Measurements from ENCODE around the gene AR. TPM values are rescaled to one million over a fixed set of nuclear protein-coding genes. Genes with fewer than 3 reads are reported as not detected.

AR gene
- total and polyA plus RNA-seq, 9 of the 15 experiments (the other 6 are each of a cell fraction or from before 2014, with no cell fraction given): 0.01 to 0.04 (median 0.01) TPM; not detected in 6

DNA sequence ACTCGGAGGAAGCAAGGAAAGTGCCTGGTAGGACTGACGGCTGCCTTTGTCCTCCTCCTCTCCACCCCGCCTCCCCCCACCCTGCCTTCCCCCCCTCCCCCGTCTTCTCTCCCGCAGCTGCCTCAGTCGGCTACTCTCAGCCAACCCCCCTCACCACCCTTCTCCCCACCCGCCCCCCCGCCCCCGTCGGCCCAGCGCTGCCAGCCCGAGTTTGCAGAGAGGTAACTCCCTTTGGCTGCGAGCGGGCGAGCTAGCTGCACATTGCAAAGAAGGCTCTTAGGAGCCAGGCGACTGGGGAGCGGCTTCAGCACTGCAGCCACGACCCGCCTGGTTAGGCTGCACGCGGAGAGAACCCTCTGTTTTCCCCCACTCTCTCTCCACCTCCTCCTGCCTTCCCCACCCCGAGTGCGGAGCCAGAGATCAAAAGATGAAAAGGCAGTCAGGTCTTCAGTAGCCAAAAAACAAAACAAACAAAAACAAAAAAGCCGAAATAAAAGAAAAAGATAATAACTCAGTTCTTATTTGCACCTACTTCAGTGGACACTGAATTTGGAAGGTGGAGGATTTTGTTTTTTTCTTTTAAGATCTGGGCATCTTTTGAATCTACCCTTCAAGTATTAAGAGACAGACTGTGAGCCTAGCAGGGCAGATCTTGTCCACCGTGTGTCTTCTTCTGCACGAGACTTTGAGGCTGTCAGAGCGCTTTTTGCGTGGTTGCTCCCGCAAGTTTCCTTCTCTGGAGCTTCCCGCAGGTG lies 637 bp downstream of the AR start:
- H3K27me3 ChIP-seq (ENCODE audit: control insufficient read depth in 2 of 2, insufficient read depth in 2 of 2, low read length in 2 of 2): peaks cover 0 to 8% of the 10 kb centered on the region in 2 experiments; a peak in 3 of 5 replicates
- no peaks in the 10 kb centered on the region for H3K36me3 ChIP-seq (ENCODE audit: control insufficient read depth, insufficient read depth, low read length)
- DNase-seq (ENCODE audit: extremely low read depth in 1 of 4, low spot score in 3 of 4) (no peak), FAIRE-seq (no peak), ATAC-seq (no peak)
- under 1% methylated on average over 13 of the region's 30 CpGs for WGBS (ENCODE audit: insufficient coverage, low coverage, missing lambda C conversion rate)
- H4K20me1 ChIP-seq (replicated peaks; ENCODE audit: control insufficient read depth, insufficient read depth, low read length): no peaks in the 10 kb centered on the region
- TF ChIP-seq MED1 (CRISPR knock-in tag; IDR thresholded peaks at IDR 0.05; ENCODE audit: borderline replicate concordance): no peak
- no peak for TF ChIP-seq NCOA4 (IDR thresholded peaks at IDR 0.05; ENCODE audit: partially characterized antibody)
- TF ChIP-seq RBBP5 (IDR thresholded peaks at IDR 0.05; ENCODE audit: borderline replicate concordance, insufficient read depth, low read length, poor library complexity, severe bottlenecking): no peak
- no peak for TF ChIP-seq ZNF764 (CRISPR knock-in tag; IDR thresholded peaks at IDR 0.05; ENCODE audit: low read depth)
- H3K4me2 ChIP-seq (ENCODE audit: insufficient read depth, low read length): no peak overlapping the region
- in situ Hi-C loops (cut with MboI): no loop called here
- intact Hi-C loops (cut with micrococcal nuclease): no loop called here
- ChIA-PET POLR2A (no interaction called here), CTCF (ENCODE audit: low intra/inter-chr PET ratio) (no interaction called here)
- no peak overlapping the region for H3K9ac ChIP-seq (ENCODE audit: insufficient read depth in 1 of 2, low read depth in 2 of 2, low read length in 2 of 2)
- no peaks in the 10 kb centered on the region for H3K4me1 ChIP-seq (replicated peaks in 1 of 2; ENCODE audit: control insufficient read depth in 2 of 2, insufficient read depth in 2 of 2, low read length in 2 of 2)
- H3K9me1 ChIP-seq (ENCODE audit: control insufficient read depth, insufficient read depth, low read length): no peaks in the 10 kb centered on the region
- no peak overlapping the region for H2AFZ ChIP-seq (ENCODE audit: low read depth, low read length)
- no peaks in the 10 kb centered on the region for H3K79me2 ChIP-seq (ENCODE audit: control insufficient read depth, insufficient read depth, low read length)
- no peak overlapping the region for H3K27ac ChIP-seq (ENCODE audit: extremely low read depth, low read depth, low read length)
- no TSS peak for BruUV-seq (replicated peaks)
- H3K4me3 ChIP-seq: no peak overlapping the region
- no peaks in the 10 kb centered on the region for H3K9me3 ChIP-seq (replicated peaks; ENCODE audit: control insufficient read depth, insufficient read depth, low read depth, low read length)

Data from K562 (cell line).